ENCODE results near the gene LAMB4.

LAMB4 gene

DNA sequence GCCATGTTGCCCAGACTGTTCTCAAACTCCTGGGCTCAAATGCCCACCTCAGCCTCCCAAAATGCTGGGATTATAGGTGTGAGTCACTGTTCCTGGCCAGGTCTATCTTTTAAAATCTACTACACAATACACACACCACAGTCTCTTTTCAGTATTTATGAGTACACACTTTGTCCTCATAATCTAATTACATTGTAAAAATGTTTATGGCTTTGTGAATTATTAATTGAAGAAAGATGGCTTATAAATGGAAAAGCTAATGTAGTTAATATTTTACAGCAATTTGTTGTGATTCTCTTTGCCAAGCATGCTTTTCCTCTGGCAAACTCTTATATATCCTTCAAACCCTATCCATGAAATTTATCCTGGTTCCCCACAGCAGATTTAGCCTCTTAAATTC is 22.0 kb downstream of the LAMB4 start:
- DNase-seq, result no peak

DNA sequence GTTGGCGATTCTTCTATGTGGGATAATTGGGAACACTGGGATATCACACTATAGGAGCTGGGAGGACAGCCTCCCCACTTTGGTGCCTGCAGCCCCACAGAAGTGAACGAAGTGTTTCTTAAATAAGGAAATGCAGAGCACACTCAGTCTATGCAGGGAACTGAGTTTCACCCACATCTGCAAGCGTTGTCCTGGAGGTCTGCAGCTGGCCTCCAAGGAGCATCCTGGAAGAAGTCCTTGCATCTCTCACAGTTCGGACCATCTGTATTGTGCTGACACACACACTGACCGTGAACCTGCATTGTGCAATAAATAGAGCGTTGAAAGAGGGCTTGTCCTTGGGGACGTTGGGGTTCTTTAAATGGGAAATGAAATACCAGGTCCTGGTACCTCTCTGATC is 25.8 kb downstream of the LAMB4 start:
- DNase-seq, result no peak

DNA sequence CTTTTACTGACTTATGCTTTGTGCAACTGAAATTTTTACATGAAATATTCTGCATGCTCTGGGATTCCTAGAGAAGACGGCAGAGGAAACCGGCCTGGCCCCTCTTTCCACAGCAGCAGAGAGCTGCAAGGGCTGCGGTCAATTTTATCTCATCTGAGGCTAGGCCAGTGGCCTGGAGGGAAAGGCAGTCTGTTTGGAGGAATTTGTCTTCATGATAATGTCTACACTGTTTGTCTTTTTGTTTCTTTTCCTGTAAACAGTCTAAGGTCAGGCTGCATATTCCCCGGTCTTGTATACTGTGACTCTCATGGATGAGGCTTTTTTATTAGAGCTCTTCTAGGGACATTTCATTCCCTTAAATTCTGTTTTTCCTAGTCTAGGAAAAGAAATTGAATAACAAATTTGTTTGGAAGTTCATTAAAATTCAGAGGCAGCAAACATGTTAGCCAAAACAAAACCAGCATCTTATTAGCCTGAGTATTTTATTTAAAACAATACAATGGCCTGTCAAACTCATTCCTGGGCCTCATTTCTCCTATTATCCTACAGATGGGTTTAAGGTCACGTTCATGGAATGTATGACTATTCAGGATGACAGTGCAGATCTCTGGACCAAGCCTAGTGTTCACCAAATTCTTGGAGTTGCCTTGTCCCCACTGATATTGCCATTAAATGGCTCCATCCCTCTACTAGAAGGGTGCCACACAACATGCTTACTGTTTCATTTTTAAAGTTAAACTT is 26.4 kb downstream of the LAMB4 start:
- DNase-seq, result no peak

DNA sequence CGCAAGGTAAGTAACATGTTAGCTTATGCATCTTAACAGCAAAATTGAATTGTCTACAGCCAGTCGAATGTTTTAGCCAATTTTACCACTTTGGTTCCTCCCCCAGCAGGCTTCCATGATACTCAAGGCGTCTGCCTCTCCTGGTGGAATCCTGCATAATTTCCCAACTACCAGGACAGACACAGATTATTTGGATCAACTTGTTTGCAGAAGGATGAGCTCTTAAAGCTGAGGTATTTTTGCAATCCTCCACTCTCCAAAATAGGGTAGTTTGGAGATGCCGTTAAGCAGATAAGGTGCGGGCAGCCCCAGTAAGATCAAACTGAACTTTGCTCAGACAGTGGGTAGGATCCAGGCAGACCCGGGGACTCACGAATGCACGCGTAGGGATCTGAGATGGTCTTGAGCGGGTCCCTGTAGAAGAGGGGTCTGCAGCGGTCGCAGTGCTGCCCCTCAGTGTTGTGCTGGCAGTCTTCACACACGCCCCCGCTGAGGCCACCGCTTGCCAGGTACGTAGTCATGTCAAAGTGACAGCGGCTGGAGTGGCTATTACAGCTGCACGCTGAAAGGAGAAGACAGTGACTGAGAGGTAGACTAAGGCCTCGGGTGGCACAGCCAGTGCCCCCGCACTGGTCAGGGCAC is 27.4 kb downstream of the LAMB4 start:
- DNase-seq, result no peak

DNA sequence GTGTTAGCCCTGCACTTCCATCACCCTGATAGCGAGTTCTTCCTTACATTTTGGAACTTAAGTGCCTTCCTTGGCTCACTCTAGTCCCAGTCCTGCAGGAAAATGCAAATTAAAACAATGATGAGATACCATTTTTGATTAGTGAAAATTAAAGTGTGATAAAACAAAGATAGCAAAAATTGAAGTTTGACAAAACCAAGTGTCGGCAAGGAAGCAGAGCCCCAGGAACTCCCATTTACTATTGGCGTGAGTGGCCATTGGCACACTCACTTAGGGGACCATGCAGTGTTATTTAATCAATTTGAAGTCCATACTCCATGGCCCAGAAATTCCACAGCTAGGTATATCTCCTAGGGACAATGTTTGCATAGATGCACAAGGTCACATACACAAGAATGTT is 28.4 kb downstream of the LAMB4 start:
- DNase-seq, result no peak

DNA sequence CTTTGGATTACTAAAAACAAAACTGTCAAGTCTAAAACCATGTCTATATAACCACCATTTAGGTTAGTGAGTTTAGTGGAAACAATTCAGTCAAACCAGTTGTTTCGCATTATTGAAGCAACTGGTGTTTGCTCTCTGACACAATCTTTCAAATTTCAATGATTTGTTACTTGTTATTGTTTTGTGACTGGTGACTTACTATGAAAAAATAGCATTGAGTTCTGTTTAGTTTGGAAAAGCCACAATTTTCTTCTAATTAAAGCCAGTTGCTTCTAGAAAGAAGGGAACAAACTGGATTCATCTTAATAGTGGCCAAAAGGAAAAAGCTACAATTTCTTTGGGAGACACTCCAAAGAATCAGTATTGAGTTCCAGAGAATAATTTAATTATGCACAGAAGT is 30.4 kb downstream of the LAMB4 start:
- DNase-seq, result no peak

DNA sequence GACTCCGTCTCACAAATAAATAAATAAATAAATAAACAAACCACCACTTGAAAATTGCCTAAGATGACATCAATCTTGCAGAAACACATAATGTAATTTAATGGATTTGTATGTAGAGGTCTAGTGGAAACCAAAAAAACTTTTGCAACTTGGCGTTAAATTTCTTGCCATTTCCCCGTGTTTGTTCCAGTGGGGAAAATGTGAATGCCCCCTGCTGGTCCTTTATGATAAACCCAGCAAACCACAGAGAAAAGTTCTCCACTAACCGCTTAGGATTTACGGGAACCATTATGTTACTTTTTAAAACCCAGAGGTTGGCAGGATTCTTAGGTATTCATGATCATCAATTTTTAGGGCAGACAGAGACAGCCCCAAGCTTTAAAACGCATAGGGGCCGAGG is 32.5 kb downstream of the LAMB4 start:
- no peak for DNase-seq

DNA sequence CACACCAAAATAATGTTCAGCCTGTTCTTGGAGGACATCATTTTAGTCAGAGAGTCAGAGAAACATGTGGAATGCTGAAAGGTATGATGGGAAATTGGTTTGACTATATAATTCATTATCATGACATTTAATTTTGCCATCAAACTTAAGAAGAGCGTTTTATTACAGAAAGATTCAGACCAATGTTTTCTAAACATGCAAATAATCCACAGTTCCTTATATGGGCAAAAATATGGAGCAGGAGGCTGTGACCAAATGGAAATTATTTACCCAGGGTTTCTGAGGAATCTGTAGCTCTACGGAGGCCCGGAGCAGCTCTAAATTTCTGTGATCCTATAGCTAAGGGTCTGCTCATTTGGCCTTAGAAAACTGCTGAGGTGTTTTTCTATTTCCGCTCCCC is 33.2 kb downstream of the LAMB4 start:
- DNase-seq, result no peak

DNA sequence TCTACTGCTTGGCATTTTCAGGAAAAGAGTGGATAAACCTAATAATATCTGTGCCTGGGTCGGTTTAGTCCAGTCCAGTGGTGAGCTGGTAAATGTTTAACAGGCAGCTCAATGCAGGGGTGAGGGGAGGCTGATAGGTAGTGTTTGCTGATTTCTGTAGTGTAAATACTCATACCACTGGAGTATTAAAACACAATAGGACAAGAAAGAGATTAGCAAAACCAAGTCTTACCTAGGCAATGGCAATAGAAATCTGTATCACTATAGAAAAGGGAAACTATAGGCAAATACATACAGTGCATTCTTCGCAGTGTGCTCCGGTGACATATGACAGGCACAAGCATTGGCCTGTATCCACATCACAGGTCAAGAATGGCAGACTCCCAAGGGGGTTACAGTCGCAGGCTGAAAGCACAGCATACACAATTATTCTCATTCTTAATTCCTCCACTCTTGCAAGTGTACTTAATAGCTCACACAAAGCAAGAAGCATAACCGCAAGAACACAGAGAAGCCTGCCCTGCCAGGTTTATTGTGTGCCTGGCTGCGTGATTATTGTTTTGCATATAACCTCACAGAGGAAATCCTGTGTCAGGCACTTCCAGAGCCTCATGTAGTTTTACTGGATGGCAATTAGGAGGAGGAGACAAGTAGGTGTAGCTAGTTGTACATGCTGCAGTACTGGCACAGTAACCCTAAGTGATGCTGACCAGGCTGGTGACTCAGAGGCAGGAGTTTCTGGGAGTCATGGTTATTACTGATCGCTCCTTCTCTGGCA is 35.0 kb downstream of the LAMB4 start:
- no peak for DNase-seq

DNA sequence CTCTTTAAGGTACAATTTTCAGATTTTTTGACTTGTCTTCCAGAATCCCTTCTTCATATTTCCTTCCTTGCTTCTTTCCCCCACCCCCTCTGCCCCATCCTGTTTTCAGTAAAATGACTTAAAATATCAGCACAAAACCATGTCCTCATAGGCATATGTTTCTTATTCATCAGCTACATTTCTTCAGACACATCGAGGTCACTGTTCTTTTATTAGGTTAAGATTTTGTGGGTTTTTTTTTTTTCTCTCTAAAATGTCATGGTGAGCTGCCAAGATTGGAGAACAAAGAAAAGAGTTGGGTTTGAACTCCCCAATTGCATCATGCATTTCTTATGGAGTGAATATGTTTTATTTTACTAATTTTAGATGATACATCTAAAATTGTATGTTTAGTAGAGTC is 35.8 kb downstream of the LAMB4 start:
- no peak for DNase-seq

DNA sequence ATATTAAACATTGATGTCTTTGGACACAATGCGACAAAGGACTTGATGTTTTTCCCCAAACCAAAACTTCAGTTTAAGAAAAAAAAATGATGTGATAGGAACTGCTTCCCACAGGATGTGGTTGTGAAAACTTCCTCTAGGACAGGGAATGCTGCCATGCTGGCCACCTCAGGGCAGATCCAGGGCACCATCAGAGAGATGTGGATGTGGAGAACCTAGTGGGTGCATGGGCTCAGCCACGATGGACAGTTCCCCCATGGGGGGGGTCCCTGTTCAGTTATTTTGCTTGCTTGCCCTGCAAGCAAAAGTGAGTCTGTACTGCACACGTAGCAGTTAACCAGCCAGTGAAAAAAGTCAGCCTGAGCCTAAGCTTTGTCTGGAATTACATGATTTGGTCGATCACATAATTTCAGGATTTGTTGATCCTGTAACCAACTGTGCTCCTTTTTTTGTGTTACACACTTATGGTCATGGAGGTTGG is 36.3 kb downstream of the LAMB4 start:
- no peak for DNase-seq

DNA sequence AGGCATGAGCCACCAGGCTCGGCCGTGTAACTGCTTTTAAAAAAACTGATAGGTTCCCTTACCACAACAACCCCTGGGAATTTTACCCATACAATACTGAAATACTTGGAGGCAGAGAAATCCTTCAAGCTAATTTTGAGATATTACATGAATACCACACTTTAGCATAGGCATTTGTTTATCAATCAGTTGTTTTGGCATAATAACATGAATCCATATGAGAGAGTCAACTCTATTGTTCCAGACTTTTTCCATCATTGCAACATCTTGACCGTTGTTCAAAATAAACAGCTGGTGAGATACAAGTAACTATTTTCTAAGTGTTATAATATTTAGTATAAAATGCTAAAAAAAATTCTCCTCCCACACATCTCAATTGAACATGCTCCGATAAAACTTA is 36.8 kb downstream of the LAMB4 start:
- DNase-seq, result no peak

DNA sequence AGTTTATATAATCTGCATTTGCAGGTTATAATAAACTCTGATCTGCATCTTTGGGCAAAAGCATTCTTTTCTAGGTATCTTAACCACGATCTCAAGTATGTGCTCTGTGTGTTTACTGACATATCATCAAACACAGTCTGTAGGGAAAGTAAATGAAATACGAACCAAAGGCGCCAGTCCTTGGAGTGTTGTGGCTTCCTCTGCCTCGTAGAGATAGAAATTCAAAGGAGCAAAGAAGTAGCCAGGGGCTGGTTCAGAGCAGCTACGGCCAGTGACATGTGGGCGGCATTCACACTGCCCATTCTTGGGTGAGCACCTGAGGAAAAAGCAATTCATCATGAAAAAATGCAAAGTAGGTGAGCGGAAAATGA is 38.7 kb downstream of the LAMB4 start:
- no peak for DNase-seq

DNA sequence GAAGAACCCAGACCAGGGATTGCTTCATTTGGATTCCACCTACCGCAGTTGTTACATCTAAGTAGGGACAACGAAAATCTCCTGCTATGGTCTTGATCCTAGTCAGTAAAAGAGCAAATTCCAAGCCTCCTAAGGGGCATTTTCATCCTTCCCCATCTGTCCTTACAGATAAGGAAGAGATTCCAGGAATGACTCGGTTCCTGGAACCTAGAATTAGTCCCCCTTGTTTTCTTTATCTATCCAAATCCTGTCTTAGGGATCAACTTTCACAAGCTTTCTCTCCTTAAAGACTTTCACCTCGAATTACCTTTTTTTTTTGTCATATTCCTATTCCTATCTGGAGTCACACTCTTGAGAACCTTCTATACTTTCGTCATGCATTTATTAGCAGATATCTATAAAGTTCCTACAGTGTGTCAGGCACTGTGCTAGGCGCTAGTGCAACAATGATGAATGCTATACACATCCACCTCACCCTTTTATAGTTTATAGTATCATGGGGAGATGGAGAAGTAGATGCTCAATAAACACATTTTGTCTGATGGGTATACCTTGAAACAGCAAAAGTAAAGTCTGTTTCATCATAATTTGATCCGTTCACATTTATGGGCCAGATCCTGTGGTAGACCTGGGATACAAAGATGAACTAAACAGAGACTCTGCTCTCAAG is 39.2 kb downstream of the LAMB4 start:
- DNase-seq, result no peak

DNA sequence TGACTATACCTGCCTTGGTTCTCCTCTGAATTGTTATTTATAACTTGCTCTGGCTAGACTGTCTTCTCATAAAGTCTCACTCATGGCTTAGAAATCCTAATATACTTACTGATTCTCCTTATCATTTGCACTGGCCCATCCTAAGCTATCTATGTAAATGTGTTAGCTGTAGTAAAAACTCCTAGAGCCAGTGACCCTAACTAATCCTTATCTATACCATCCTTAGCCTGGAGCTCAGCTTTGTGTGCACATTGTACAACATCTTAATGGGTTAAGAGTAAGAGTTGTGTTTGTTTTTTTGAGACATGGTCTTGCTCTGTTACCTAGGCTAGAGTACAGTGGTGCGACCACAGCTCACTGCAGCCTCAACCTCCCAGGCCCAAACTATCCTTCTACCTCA is 40.8 kb downstream of the LAMB4 start:
- no peak for DNase-seq

DNA sequence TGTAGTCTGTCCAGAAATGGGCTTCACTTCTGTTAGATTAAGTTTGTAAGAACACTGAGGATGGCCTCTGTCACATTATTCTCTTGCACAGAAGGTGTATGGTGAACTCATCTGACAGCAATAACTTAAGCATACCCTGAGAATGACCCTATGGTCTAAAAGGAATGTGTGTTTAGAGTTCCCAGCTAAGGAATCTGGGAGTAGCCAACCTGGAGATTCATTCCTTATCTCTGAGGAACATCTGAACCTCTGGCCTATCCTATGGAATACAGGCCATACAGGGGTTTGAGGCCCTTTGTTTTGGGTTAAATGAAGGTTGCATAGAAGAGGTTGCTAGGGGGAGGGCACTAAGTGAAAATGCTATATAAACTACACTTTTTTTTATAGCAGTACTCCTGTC is 41.4 kb downstream of the LAMB4 start:
- DNase-seq, result no peak

DNA sequence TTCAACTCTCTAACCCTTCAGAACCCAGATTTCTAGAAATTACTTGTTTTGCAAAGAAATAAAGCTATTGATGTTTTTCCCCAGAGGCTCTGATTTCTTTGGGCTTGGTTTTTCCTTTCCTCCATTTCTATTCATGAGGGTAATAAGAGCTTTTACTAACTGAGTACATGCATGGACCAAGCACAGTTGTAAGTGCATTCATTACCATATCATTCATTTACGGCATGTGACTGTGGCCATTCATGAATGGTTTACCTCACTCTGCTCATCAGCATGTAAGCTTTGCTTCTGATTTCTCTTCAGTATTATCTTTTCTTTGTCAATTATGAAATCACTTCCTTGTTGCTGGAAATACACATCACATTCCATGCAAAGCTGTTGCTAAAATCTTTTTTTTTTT is 42.4 kb downstream of the LAMB4 start:
- no peak for DNase-seq

DNA sequence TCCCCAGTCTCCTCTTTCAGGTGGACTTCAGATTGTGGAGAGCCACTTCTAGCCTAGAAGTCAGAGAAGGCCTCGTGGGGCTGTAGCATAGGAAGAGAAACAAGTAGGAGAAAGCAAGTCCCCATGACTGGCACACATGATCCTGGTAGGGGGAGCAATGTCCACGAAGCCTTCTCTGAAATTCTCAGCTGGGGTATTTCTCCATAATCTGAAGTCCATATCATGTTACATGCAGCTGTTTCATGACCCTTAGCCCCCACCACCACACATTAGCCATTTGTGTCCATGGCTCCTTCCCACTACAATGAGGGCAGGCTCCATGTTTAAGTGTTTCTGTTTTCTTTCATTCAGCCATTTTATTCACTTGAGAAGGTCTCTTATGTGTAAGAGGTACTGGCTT is 43.2 kb downstream of the LAMB4 start:
- DNase-seq, result no peak

DNA sequence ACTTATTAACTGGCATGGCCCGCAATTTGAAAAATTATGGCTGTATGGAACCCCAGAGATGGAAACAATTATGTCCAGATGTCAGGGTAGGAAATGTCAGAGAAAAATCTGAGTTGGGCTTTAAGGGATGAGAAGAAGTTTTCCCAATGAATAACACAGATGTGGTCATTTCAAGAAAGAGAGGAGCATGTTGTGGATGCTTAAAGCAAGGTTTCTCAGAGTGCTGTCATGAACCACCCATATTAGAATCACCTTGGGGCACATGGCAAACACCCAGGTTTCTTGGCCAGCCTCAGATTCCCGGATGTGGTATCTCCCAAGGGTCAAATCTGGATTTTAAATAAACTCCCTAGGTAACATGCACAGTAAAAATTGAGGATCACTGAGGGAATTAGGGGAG is 43.6 kb downstream of the LAMB4 start:
- DNase-seq, result no peak

DNA sequence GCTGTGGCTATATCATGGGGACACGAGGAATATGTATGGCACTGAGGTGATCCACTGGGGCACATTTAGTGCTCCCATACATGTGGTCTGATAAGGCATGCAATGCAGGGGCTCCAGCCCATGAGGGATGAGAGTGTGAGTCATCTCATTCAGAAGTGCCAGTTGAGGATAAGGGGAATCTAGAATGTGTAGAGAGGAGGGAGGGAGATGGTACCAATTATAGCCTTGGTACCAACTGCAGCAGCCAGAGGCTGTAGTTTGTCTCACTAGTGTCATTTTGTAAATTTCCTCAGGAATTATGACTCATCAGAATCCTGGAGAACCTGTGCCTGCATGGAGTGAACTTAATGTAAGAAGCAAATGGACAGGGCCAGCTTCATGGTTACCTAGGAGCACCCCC is 46.2 kb downstream of the LAMB4 start:
- no peak for DNase-seq

DNA sequence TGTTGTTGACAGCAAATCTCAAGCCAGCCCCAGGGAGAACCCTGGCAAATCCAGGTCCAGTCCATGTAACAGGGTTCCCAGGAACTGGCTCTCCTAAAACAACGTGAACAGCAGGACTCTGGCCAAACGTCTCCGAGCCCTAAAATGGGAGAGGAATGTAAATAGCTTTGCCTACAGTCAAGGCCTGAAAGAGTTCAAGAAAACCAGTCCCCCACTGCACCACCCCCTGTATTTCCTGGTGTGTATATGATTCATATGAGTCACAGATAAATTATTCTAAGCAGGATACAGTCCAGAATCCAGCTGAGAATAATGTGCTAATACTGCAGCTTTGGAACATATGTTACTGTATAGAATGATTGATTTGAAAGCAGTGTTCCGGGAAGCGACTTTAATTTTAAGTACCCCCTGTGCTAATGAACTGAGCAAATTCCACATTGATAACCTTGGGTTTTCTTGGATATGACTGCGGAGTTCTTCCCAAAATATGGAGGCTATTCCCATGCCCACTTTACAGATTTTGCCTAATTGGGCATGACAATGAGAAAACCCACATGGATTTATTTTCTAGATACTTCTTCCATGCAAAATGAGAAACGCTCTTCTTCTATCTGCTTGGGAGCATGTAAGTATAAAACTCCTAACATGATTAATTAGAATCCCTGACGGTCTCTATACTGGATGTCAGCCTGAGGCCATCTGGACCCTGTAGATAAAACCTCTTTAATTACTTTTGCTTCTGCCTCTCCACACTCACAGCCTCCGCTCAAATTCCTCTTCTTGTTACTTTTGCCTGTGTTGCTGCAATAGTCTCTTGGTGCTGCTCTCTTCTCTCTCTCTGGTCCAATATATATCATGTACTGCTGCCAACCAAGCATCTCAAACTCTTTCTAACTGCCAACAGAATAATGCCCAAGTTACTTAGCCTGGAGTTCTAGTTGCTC is 50.2 kb downstream of the LAMB4 start:
- DNase-seq, result no peak

DNA sequence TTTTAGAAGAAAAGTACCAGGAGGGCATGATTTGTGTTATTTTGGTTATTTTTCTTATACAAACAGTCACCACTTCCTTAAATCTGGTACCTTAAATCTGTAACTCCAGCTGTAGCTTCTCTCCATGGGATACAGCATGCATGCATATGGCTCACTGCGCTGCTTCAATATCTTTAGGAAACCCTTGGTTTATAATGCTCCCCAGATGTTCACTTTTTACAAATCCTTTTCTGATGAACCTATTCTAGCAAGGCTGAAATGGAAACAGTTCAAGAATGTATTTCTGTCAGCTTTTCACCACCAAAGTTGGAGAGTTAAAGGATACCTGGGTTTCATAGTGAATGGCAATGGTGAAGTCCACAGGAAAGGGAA is 50.9 kb downstream of the LAMB4 start:
- no peak for DNase-seq

DNA sequence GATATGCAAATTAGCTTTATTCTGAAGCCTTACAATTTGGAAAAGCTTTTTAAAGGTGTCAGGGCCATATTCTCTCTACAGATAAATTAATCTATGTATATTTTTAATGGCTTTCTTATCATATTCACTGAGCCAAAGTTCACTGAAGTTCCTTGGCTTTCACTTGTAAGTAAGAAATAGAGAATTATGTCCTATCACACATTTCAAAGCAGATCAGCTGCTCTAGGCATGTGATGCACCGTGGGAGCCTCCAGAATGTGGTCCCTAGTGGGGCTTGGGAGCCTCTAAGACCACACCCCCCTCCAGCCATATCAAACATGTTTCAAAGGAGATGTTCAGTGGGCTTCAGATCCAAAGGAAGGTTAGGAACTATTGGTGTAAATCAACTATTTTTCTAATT is 51.5 kb downstream of the LAMB4 start:
- DNase-seq, result no peak

Data from activated T-cell treated with anti-CD3 and anti-CD28 coated beads, Interleukin-2, amount 50 U/mL, for 1 hour (primary cell).